ENCODE measurements around the gene RAB33A.

Gene RAB33A

DNA sequence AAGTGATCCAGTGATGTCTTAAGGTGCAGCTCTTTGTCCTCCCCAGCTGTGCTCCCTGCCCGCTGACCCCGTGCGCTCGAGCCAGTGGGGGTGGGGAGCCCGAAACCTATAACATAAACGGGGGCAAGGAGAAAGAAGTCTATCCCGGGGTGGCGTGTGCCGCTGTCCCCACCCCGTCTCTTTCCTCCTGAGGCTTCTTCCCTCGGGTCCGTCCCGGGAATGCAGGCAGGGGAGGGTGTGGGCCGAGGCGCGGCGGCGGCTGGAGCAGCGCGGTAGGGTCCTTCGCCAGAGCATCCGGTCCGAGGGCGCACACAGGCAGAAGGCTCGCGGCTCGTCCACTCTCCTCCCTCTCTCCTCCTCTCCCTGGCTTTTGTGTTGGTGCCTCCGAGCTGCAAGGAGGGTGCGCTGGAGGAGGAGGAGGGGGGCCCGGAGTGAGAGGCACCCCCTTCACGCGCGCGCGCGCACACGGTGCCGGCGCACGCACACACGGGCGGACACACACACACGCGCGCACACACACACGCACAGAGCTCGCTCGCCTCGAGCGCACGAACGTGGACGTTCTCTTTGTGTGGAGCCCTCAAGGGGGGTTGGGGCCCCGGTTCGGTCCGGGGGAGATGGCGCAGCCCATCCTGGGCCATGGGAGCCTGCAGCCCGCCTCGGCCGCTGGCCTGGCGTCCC is at the start of gene RAB33A:
Gene RAB33A (plus strand): TSS at position 517 of the 681 bp plus-strand sequence. CDS start 101 bp downstream, at position 618.
- DNase-seq, result no peak

DNA sequence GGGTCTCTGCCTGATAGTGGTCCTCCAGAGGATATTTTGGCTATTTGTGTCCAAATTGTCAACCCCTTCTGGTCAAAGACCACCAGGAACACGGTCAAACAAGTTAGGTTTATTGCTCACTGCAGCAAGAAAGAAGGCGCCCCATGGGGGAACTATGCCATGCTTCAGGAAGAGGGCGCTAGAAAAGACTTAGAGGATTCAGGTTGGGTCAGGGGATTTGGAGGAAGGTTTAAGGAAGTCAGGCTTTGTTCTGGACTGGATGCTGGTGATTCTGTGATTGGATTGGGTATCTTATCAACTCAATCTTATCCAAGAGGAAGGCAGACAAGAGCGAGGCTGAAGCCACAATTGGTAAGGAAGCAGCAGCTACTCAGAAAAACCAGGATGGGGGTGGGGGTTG is 47.2 kb upstream of the RAB33A start:
- DNase-seq, result no peak

DNA sequence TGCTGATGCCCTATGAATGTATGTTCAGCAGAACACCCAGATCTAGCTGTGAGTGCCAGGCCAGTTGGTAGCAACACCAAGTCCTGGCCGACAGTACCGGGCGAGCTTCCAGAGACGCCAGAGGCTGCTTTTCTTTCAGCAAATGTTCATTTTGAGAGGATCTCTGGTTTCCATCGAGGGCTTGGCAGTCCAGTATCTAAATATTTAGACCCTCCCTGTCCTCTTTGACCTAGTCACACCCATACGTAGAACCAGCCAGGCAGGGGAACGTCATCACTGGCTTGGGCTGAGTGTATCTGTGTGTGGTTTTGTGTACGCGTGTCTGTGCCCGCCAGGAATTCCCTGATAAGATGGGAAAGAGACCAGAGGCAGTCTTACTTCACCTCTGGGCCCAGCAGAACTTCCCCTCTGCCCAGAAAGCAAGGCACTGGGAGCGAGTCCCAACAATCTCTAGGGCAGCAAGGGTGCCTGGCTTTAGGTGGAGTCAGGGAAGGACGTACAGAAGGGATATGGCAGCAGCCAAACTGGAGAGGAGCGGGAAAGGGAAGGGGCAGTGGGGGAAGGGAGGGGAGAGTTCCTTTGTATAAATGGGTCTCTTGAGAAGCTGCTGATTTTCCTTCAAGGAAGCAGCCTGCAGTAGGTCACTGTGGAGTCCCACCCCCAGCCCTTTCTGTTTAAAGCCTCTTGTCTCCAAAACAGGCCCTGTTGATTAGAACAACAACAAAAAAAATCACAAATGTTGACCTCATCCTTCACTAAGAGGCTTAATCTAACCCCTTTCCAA is 46.5 kb upstream of the RAB33A start:
- DNase-seq, result no peak

DNA sequence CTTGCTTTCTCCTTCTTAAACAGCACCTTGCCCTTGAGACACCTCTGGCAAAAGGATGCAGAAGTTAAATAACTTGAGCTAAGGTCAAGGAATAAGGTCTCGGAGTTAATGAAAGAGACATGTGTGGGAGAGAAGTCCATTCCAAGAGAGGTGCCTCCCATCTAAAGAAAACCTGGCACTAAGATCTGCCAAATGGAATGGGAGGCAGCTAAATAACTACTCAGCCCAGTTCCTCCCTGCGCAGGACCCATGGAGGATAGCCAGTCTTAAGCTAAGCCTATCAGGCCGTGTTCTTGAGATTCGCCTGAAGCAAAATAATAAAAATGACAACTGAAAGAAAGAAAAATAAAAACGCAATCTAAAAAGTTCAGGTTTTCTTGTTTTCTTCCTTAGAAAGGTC is 40.8 kb upstream of the RAB33A start:
- DNase-seq, result no peak

DNA sequence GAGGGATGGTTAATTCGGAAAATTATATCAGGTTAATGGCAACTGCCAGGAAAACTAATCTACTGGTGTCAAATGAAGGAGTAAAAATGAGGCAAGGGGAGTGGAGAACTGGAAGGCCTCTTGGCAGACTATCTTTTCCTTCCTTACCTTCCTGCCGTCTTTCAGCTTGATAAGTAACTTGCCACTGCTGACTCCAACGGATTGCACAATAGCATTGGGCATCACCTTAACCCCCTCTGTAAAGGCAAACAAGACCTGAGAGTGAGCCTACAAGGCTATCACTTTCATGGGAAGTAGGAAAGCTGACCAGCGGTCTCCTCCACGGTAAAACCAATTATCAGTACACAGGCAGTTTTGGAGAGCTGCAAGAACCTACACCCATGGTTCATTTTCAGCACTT is 35.3 kb upstream of the RAB33A start:
- no peak for DNase-seq

DNA sequence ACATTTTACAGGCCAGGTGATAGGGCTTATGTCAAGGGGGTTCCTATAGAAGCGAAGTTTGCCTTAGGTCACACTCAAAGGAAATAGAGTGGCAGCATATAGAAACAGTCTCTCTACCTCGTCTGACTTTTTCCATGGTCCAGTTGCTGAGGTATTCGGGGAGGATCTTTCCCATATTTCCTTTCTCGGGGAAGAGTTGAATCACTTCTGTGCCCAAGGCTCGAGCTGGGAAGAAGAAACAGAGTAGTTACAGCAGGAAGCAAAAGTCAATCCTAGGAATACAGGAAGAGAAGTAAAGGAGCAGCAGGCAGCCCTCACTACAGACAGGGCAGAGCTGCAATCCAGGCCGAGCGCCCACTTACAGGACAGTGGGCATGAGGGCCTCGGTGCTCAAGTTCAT is 34.8 kb upstream of the RAB33A start:
- no peak for DNase-seq

DNA sequence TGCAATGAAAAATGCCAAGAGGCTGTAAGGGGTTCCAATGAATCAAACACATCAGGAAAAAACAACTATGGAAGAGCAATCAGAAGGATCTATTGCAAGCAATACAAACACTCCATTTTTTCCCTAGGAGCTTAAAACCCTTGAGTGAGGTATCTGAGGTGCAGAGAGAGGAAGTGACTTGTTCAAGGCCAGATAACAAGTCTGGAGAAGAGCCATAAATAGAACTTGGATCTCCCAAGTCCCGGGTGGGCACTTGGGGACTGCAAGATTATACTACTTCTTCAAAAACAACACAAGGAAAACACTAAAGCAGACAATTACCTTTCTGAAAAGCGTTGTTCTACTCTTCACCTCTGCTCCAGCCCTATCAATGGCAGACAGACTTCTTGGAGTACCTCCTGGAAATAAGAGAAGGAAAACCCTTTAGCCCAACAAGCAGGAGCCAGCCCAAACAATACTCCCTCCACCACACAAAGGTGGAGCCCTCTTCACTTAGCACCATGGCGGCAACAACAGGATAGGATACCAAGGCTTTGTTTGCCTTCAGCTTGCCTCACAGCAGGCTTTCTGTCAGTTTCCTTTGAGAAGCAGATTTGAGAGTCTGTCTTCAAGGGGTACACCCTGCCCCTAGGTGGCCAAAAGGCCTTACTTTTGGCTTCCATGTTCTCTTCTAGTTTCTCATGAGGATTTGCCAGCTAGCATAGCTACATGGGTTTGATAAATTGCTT is 32.1 kb upstream of the RAB33A start:
- DNase-seq, result no peak

DNA sequence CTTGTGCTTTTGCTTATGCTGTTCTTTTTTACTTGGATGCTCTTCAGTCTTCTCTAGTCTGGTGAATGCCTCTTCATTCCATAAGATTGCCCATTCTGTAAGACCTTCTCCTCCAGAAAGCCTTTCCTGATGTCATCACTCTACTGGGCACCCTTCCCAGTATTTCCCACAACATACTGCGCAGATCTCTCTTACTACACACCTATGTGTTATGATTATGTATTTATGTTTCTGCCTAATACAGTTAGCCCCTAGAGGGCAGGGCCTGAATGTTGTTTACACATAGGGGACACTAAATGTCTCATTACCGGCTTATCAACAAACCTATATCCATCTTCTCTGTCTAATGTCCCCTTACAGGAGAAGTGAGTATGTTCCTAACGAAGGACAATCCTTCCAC is 27.3 kb upstream of the RAB33A start:
- DNase-seq, result no peak

DNA sequence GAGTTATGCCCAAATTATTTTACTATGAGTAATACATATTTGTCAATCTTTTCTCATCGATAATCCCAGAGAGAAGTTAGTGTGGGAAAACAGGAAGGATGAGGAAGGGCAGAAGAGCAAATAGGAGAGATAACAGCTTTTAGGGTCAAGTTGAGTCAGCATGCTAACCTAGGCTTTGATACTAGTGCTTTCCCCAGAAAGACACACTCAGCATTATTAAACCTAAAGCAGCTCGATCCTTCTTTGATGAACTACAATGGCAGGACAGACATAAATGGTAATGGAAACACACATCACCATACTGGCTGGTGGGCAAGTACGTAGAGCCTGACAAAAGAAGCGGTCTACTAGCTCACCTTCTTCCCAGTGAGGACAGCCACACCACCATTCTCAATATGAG is 26.6 kb upstream of the RAB33A start:
- DNase-seq, result no peak

DNA sequence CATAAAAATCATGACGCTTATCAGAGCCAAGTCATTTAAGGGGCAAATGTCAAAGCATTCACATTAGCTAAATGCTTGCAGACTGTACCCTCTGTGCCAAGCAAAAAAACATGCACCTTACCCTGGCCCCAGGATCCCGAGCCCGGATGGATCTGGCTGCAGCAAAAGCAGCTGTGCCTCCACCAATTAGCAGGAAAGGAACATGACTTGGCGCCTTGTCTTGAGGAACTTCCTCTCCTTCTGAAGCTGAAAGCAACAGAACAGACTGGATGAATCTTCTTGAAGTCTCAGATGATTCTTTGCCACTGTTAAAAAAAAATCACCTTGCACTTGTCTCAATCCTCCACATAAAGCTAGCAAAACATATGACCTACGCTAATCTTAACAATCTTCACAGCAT is 24.1 kb upstream of the RAB33A start:
- DNase-seq, result no peak

DNA sequence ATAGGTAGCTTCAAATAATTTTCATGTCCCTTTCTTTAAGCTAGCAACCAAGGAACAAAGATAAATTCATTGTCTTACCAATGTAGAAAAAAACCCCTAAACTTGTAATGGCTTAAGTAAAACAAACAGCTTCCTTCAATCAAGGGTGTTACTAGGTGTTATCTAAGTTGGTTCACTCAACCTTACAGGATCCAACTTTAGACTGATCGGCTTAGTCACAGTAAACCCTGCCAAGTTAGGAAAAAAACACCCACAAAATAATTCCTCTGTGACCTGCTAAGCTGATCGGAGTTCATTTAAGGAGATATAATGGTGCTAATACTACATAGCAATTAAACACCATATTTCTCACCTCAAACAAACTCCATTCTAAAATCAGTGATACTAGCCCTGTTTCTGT is 16.2 kb upstream of the RAB33A start:
- DNase-seq, result no peak

DNA sequence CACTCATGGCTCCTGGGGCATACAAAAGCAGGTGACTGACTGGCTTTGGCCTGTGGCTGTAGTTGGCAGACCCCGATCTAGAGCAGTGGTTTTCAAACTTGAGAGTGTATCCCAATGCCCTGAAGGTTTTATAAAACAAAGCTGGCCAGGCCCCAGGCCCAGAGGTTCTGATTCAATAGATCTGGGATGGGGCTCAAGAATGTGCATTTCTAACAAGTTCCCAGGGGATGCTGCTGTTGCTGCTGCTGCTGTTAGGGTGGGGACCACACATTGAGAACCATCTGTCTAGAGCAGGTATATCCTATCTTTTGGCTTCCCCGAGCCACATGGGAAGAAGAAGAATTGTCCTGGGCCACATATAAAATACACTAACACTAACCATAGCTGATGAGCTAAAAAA is 13.5 kb upstream of the RAB33A start:
- DNase-seq, result no peak

DNA sequence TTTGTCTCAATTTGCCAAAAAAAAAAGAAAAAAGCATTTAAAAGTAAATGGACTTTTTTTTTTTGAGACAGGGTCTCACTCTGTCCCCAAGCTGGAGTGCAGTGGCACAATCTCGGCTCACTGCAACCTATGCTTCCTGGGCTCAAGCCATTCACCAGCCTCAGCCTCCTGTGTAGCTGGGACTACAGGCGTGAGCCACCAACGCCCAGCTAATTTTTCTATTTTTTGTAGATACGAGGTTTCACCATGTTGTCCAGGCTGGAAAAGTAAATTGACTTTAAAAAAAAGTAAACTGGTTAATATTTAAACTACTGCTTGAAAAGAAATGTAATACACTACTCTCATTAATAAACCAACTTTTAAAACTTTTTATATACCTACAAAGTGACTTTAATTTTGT is 12.0 kb upstream of the RAB33A start:
- DNase-seq, result no peak

DNA sequence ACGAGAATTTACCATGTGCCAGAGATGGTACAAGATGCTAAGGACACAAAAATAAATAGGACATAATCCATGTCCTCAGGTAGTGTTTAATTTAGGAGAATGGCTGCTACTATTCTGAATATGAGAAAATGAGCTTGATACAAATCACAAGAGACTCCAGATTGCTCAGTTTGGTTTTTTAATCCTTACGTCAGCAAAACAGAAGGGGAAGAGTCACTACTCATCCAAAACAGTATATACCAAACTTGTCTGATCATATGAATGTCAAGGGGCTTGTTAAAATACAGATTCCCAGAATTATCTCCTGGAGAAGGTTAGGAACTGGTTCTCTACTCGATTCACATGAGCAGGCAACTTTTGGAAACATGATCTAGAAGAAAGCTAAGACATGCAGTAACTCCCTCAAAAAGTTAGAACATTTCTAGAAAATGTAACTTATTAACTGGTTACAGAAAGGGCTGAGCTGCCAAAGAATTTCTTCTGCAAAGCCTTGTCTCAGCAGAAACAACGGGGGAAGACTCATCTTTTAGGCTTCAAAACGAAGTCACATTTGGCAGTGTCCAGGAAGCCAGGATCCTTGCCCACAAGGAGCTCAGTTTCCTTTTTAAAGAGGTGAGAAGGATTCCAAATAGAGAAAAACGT is 9.5 kb upstream of the RAB33A start:
- no peak for DNase-seq

DNA sequence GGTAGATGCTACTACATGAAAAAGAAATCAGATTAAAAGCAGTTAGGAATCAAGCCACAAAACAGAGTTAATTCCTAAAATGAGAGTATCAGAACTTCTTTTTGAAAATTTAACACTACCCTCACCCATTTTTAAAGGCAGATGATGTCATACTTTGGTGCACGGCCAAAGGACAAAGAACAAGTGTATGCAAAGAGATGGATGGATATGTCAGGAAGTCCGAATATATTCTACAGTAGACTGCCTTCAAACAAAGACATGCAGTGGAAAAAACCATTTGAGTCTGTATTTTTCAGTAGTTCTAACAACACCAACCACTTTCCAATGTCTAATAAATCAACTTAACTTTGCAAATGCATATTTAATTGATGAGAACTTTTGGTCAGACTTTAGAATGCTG is 8.4 kb upstream of the RAB33A start:
- no peak for DNase-seq

DNA sequence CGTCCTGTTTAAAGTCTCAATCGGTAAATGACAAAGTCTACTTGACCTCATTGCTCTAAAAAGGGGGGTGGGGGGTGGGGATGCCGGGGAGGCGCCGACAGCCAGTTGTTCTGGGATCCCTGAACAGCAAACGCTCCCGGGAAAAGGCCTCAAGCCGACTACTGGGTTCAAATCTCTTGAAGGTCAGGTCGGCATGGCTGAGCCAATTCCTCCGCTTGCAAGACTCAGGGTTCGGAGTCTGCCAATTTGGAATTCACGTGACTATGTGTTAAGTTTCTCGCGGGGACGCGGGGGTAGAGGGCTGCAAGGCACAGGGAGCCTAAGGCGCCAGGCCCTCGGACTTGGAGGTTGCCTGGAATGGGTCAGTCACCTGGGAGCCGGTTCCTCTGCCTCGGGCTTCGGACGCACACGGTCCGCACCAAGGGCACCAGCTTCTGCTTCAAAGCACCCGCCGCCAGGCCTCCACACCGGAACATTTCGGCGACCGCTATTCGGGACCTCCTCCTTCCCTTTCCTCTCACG is 6.5 kb upstream of the RAB33A start:
- no peak for DNase-seq

DNA sequence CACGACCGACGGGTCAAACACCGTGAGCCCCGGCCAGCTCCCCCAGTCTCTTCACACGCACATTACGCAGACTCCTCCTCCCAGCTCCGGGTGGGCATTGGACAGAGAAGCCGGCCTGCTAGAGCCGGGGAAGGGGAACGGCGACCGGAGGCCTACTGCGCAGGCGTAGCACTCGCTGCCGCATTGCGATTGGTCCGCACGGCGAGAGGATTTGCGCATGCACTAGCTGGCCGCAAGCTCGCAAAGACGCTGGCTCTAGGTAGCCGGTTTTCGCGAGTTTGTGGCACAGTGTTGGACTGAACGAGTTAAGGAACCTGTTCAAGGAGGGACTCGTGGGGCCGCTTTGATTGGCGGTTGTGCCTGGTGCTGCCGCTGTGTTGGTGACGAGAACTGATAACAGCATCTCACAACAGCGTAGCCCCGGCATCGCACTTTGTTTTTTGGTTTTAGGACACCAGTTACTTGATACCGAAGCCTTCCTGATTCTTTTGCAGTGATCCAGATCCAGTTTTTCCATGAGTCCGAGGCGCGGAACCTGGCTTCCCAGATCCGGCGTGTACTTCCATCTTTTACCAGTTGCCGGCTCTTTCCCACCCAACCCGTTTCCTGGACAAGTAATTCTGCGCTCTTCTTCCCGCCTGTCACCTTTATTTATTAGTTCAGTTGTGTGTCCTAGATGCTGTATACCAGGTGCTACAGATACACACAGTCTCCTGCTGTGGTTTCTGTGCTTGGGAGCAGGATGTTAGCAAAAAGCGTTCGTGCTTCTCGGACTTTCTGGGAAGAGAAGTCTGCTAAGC is 5.9 kb upstream of the RAB33A start, which contains the start of gene AIFM1:
Gene AIFM1 (minus strand): TSS at position 139 of the 800 bp plus-strand sequence. CDS start 185 bp downstream, outside the sequence.
- peak; percentile 71 for DNase-seq

DNA sequence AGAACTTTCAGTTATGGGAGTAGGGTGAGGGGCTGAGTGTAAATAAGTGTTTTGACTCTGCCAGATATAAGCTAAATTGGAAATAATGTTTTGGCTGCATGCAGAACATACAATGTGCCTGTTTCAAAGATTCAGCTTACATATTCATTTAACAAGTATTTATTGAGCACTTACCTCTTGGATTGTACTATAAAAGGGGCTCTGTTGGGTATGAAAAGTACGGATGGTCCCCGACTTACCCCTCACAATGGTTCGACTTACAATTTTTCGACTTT is 5.3 kb upstream of the RAB33A start:
- DNase-seq, result no peak

DNA sequence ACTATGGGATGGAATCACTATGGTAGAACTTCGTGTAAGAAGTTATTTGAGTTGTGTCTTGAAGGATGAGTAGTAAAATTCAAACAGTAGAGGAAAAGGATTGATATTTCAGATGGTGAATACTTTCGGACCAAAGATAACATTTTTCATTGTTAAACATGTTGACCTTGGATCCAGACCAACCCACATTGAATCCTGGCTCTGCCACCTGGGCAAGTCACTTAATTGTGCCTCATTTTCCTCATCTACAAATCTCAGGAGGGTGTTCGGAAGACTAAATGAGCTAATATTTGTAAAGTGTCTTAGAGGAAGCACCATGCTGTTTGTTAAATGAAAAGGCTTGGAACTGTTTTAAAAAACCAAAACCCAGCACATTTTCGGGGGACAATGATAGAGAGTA is 4.7 kb upstream of the RAB33A start:
- DNase-seq, result no peak

DNA sequence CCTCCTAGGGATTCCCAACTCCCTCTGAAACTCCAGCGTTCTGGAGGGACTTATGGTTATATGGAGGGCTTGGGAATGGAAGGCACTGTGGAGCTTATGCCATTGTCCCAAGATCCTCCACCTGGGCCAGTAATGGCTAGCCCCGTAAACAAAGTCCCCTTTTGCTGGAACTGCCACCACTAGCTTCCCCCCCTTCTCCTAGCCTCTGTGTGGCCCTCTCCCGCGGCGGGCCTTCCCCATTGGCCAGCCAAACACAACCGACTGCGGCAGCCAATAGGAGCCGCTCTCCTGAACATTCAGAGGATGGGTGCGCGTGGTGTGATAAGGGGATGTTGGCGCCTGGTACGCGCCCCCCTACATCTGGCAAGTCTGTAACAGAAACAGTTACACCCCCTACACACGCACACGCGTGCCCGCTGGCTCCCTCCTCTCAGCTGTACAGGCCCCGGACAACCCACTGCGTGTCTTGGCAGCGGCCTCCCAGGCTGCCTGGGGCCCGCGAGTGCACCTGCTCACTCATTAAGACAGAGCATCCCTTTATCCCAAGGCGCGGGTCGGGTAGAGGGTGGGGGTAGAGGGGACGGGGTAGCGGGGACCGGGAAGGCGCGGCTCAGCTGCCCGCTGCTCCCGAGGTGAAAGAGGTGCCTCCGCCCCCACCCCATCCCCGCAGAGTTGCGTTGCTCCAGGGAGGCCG is 863 bp upstream of the RAB33A start:
- DNase-seq, result no peak

DNA sequence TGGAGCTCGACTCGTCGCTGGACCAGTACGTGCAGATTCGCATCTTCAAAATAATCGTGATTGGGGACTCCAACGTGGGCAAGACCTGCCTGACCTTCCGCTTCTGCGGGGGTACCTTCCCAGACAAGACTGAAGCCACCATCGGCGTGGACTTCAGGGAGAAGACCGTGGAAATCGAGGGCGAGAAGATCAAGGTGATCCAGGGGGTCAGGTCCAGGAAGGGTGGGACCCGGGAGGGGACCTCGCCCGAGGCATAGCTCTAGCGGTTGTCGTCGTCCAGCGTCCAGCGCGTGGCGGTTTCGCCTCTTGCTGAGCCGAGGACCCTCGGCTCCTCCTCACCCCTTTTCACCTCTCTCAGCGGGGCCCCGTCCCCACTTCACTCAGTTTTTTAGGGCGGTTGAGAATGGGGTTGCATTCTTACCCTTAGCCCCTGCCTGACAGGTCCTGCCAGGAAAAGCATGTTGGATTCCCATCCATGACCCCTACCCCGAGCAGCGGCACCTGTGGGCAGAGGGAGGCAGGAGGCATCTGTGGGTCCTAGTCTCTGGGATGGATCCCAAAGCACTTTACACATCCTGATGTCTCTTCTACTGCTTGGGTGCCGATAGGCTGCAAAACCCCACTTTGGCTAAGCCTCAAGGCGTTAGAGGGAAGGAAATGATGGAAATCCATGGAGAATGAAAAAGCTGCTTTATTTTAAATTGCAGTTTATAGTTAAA is 524 bp downstream of the RAB33A start:
- DNase-seq, result no peak
